ENCODE data around the gene DNAH14.

Gene DNAH14

DNA sequence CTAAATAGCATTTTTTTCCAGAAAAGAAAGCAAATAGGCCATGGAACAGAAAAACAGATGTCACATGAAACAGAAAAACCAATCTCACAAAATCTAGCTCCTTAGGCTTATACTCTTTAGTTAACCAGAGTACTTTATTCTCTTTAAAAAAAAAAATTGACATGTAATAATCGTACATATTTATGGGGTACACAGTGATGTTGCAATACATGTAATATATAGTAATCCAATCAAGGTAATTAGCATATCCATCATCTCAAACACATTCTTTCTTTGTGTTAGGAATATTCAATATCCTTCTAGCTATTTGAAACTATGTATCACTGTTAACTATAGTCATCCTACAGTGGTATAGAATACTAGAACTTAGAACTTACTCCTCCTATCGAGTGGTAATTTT lies 478.3 kb downstream of the DNAH14 start:
- no peak for DNase-seq (ENCODE audit: low spot score)

- no peak for DNase-seq (ENCODE audit: low spot score)
Measured at GRCh38 chr1:225408249-225408648, 478.8 kb downstream of the DNAH14 start.

DNA sequence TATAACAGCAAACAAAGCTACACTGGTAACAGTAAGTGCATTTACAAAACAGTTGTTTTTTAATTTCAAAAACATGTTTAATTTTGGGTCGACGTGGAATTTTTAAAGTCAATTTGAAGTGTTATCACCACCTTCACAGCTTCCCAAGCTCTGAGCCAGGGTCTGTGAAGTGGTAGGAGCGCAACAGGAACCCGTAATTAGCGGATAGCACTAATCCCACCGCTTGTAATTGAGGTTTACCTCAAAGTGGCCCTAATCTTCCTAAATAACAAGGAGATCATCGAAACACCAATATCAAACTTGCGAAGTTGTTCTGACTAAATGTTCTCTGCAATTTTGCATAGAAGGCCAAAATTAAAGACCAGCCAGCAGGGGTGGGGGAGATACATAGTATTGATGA lies 479.6 kb downstream of the DNAH14 start:
- no peak for DNase-seq (ENCODE audit: low spot score)

- no peak for DNase-seq (ENCODE audit: low spot score)
Measured at GRCh38 chr1:225410036-225410435, 480.6 kb downstream of the DNAH14 start.

- DNase-seq (ENCODE audit: low spot score): no peak
Measured at GRCh38 chr1:225412321-225412720, 482.8 kb downstream of the DNAH14 start.

GRCh38 chr1:225412803-225413351 lies 483.4 kb downstream of the DNAH14 start:
- no peak for DNase-seq (ENCODE audit: low spot score)

DNA sequence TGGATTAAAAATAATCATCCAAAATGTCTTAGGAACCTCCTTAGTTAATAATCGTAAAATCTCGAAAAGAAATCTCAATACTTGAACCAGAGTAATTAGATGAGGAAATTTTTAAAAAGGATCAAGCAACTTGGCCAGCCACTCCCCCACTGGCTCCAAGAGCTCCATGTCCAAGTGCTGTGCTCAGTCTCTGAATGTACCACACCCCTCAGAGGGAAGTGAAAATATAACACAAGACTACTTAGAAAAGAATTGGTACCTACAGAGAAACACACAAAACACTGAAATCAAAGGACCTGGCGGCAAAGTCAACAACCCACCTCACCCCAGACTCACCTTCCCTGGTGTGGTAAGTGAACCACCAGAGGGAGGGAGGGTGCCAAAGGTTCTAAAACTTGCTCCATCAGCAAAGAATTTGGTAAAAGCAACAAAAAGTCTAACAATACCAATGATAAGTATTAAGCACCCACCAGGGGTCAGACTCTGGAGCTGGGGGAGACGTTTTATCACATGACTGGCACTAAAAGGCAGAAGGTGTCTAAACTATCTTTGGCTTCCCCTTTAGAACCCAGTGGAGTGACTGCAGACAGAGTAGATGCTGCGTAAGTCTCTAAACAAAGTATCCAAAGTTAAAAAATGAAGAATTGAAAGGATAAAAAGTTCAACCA lies 484.4 kb downstream of the DNAH14 start:
- no peak for DNase-seq (ENCODE audit: low spot score)

DNA sequence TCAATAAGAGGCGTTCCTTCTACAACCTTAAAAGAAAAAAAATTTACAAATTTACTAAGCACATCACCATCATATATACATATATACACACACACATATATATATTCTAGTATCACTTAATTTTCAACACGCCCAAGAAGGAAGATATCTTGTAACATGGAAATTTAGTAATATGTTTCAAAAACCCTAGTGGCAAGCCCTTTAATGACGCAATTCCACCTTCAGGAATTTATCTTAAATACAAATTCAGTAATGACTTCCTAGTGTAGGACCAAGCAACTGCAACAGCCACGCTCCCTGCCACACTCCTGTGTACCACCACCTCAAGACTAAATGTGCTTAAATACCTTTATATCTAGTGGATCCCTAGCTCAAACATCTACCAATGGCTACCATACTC lies 485.8 kb downstream of the DNAH14 start:
- DNase-seq (ENCODE audit: low spot score): no peak

GRCh38 chr1:225415967-225416745 lies 486.7 kb downstream of the DNAH14 start:
- DNase-seq (ENCODE audit: low spot score): no peak

DNA sequence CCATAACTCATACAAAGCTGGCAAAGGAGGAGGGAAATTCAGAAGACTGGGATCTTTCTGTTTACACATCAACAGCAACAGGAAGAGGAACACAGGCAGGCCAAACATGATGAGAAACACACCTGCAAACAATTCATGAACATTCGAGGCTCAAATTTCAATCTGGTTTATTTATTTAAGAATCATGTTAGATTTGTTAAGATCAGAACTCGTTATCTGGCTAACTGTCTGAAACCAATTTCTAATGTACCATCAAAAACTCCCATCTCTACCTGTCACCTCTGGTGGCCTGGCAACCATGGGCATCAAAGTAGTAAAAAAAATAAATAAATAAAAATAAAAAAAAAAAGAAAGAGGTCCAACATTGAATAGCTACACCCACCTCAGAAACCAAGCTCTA lies 488.6 kb downstream of the DNAH14 start:
- no peak for DNase-seq (ENCODE audit: low spot score)

- DNase-seq (ENCODE audit: low spot score): no peak
Measured at GRCh38 chr1:225418598-225418997, 489.1 kb downstream of the DNAH14 start.

- DNase-seq (ENCODE audit: low spot score): no peak
Measured at GRCh38 chr1:225422031-225422605, 492.6 kb downstream of the DNAH14 start.

DNA sequence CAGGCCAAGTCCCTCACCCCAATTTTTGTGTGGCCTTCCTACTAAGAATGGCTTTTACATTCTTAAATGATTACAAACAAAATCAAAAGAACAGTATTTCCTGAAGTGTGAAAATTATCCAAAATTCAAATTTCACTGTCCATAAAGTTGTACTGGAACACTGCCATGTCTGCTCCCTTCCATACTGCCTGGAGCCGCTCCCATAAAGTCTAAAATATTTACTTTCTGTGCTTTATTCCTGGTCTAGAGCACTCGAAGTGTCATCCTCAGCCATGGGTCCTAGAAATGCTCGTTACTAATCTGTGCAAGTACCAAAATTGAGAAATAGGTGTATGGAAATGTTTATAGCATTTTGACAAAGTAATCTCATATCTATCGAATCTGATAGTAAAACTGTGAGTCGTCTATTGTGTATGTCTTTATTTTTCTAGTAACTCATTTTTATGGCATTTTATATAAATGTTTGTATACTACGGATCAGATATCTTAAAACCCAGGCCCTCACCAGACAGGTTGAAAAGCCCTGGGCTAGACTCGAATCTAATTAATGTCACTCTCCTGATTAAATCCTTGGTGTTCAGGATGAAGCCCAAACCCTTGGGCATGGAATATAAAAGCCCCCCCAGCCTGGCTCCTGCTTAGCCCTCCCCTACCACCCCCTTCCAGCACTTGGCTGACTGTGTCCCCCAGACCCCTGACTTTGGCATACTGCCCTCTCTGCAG lies 493.5 kb downstream of the DNAH14 start:
- no peak for DNase-seq (ENCODE audit: low spot score)

DNA sequence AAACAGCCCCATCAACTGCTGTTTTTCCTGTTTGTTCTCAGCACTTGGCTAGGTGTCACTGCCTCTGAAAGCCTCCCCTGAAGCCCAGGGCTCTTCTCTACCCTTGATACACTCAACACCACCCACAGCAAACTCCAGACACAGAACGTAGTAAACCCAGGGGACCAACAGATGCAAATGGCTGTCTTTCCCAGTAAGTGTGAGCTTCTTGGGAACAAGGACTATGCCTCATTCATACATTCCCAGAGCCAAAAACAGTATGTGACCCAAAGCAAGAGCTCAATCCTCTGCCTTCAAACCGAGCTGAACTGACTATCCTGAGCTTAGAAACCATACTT lies 494.0 kb downstream of the DNAH14 start:
- DNase-seq (ENCODE audit: low spot score): no peak

- DNase-seq (ENCODE audit: low spot score): no peak
Measured at GRCh38 chr1:225424562-225425200, 495.2 kb downstream of the DNAH14 start.

- DNase-seq (ENCODE audit: low spot score): no peak
Measured at GRCh38 chr1:225425201-225425786, 495.8 kb downstream of the DNAH14 start.

GRCh38 chr1:225426395-225427234 lies 497.1 kb downstream of the DNAH14 start:
- DNase-seq (ENCODE audit: low spot score): no peak

- peak; percentile 26 for DNase-seq (ENCODE audit: low spot score)
Measured at GRCh38 chr1:225427235-225428067, 498.0 kb downstream of the DNAH14 start, which contains the start of gene LBR. Gene LBR, minus strand, starts transcription at chr1:225428038. Its CDS starts 3,963 bp downstream, at chr1:225424075.

DNA sequence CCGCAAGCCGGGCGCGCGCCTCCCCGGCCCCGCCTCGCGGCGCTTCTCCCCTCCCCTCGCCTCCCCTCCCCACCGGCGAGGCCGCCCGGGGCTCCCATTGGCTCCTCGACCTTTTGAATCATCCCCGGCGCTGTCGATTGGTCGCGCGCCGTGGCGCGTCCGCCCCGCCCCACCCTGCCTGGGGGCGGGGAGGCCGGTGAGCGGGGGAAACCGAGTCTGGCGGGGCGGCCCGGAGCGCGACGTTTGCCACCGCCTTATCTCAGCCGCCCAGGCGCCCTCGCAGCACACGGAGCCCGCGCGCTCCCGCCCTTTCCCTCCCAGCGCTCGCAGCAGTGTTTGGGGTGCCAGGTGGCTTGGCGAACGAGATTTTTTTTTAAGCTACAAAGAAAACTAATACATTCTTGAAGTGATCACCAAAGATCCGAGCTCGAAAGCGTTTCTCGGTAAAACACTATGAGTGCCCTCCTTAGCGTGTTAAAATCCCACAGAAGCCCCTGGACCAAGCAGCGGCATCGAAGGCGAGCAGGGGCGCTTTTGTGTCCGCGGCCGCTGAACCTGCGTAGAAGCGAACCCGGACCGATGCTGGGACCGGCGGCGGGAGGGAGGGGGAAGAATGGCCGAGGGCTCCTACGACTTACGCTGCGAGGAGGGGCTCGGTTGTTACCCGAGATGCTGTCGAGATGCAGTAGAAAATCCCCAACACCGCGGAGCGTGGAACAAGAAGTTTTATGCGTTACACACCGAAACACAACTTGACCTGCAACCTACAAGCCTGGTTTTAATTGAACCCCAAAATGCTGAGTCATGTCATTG lies 498.8 kb downstream of the DNAH14 start:
- DNase-seq (ENCODE audit: low spot score): peak; percentile 96
